ENCODE results near the gene CCL15. TPM values are rescaled to one million over a fixed set of nuclear protein-coding genes. Genes with fewer than 3 reads are reported as not detected.

Gene CCL15
- total and polyA plus RNA-seq, 2 of the 13 experiments (the other 11 are each of a cell fraction or from before 2014, with no cell fraction given), result 29.2 to 45.9 TPM

DNA sequence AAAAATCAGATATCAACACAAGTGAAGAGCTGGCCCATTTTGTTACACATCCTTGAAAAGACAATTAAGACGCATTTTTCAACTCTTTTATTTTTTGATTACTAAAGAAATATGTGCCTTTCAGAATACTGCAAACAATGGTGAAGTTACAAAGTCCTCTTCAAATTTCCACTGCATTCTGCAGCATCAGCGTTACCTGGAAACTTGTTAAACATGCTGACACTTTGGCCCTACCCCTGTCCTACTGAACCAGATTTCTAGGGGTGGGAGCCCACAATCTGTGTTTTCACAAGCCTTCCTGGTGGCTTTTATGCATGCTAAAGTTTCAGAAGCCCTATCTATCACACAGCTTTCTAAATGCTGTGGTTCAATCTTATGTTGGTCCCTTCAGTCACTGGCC, 10.3 kb downstream of the CCL15 start (continued):
- TF ChIP-seq NAIF1 (CRISPR knock-in tag; IDR thresholded peaks at IDR 0.05; ENCODE audit: borderline replicate concordance) (no peak), MEF2D (CRISPR knock-in tag; IDR thresholded peaks at IDR 0.05) (no peak), KDM3A (CRISPR knock-in tag; IDR thresholded peaks at IDR 0.05; ENCODE audit: low read depth) (no peak), HNF4G (IDR thresholded peaks at IDR 0.05; ENCODE audit: borderline replicate concordance, low read depth, low read length) (peak; percentile 44), HNF4G (CRISPR knock-in tag; IDR thresholded peaks at IDR 0.05; ENCODE audit: borderline replicate concordance, low read depth) (no peak), ZSCAN12 (CRISPR knock-in tag; IDR thresholded peaks at IDR 0.05) (no peak), RXRA (CRISPR knock-in tag; IDR thresholded peaks at IDR 0.05) (no peak), ZBTB3 (CRISPR knock-in tag; IDR thresholded peaks at IDR 0.05; ENCODE audit: borderline replicate concordance, low read depth) (no peak), ZNF660 (CRISPR knock-in tag; IDR thresholded peaks at IDR 0.05; ENCODE audit: borderline replicate concordance, low read depth) (no peak), FOXP1 (IDR thresholded peaks at IDR 0.05) (no peak), FOXP1 (CRISPR knock-in tag; IDR thresholded peaks at IDR 0.05) (0 out of 2 replicates have a peak, but pooled peaks have one; percentile 13), ZNF792 (CRISPR knock-in tag; IDR thresholded peaks at IDR 0.05) (no peak), ZNF598 (CRISPR knock-in tag; IDR thresholded peaks at IDR 0.05; ENCODE audit: borderline replicate concordance) (no peak), ZNF709 (CRISPR knock-in tag; IDR thresholded peaks at IDR 0.05) (no peak), BCL6 (CRISPR knock-in tag; IDR thresholded peaks at IDR 0.05) (peak; percentile 66), YY1 (IDR thresholded peaks at IDR 0.05; ENCODE audit: insufficient read depth, insufficient replicate concordance, low read depth, low read length) (no peak), DMAP1 (CRISPR knock-in tag; IDR thresholded peaks at IDR 0.05) (no peak), GFI1 (CRISPR knock-in tag; IDR thresholded peaks at IDR 0.05; ENCODE audit: borderline replicate concordance) (0 out of 2 replicates have a peak, but pooled peaks have one; percentile 46), LCORL (IDR thresholded peaks at IDR 0.05) (no peak), LCORL (CRISPR knock-in tag; IDR thresholded peaks at IDR 0.05) (no peak), MAFG (CRISPR knock-in tag; IDR thresholded peaks at IDR 0.05) (peak; percentile 56; the same call in 1 of the 2 replicates), TAF15 (IDR thresholded peaks at IDR 0.05; ENCODE audit: low read depth, low read length, poor library complexity, severe bottlenecking) (no peak), MBD4 (IDR thresholded peaks at IDR 0.05; ENCODE audit: borderline replicate concordance, low read length) (no peak), MEIS1 (CRISPR knock-in tag; IDR thresholded peaks at IDR 0.05; ENCODE audit: borderline replicate concordance) (no peak), ISX (CRISPR knock-in tag; conservative IDR thresholded peaks at IDR 0.05) (no peak), TCF12 (IDR thresholded peaks at IDR 0.05) (no peak), TCF12 (CRISPR knock-in tag; IDR thresholded peaks at IDR 0.05) (no peak), ZNF451 (CRISPR knock-in tag; IDR thresholded peaks at IDR 0.05) (no peak)
- TF ChIP-seq, protein P1, sequence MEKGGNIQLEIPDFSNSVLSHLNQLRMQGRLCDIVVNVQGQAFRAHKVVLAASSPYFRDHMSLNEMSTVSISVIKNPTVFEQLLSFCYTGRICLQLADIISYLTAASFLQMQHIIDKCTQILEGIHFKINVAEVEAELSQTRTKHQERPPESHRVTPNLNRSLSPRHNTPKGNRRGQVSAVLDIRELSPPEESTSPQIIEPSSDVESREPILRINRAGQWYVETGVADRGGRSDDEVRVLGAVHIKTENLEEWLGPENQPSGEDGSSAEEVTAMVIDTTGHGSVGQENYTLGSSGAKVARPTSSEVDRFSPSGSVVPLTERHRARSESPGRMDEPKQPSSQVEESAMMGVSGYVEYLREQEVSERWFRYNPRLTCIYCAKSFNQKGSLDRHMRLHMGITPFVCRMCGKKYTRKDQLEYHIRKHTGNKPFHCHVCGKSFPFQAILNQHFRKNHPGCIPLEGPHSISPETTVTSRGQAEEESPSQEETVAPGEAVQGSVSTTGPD (CRISPR knock-in tag; IDR thresholded peaks at IDR 0.05), result no peak
- TF ChIP-seq, protein P2, sequence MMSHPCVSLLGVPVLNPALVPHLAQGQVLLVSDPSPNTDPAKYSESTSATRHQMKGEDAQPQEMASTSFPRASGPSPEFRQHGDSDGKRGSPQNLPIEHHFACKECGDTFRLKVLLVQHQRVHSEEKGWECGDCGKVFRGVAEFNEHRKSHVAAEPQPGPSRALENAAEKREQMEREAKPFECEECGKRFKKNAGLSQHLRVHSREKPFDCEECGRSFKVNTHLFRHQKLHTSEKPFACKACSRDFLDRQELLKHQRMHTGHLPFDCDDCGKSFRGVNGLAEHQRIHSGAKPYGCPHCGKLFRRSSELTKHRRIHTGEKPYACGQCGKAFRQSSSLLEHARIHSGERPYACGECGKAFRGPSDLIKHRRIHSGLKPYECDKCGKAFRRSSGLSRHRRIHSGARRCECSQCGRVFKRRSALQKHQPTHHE (CRISPR knock-in tag; IDR thresholded peaks at IDR 0.05; ENCODE audit: borderline replicate concordance), result no peak
- TF ChIP-seq, protein P3, sequence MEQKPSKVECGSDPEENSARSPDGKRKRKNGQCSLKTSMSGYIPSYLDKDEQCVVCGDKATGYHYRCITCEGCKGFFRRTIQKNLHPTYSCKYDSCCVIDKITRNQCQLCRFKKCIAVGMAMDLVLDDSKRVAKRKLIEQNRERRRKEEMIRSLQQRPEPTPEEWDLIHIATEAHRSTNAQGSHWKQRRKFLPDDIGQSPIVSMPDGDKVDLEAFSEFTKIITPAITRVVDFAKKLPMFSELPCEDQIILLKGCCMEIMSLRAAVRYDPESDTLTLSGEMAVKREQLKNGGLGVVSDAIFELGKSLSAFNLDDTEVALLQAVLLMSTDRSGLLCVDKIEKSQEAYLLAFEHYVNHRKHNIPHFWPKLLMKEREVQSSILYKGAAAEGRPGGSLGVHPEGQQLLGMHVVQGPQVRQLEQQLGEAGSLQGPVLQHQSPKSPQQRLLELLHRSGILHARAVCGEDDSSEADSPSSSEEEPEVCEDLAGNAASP (CRISPR knock-in tag; IDR thresholded peaks at IDR 0.05; ENCODE audit: borderline replicate concordance), result no peak
